ENCODE data around the gene TEKTIP1. TPM values are rescaled to one million over a fixed set of nuclear protein-coding genes. Genes with fewer than 3 reads are reported as not detected.
A peak's percentile ranks its signal among the peaks of the same experiment; 100 is the strongest.

TEKTIP1 gene
- total RNA-seq, 1 donor from 2014 or later = not detected

GRCh38 chr19:3554254-3555083, 15.5 kb downstream of the TEKTIP1 start:
- DNase-seq (ENCODE audit: low read depth) (no peak), FAIRE-seq (peak; percentile 13)

GRCh38 chr19:3555653-3556422, 16.9 kb downstream of the TEKTIP1 start:
- H3K27me3 ChIP-seq (ENCODE audit: control insufficient read depth, insufficient read depth, low read length) = no peaks in the 10 kb centered on the region
- TF ChIP-seq CTCF (IDR thresholded peaks at IDR 0.05; ENCODE audit: insufficient read depth, low read length, severe bottlenecking) = no peak
- no peak for DNase-seq (ENCODE audit: low read depth)
- H3K4me3 ChIP-seq (ENCODE audit: low read depth, low read length) = peak overlapping the region; percentile 91
- FAIRE-seq = no peak
- peaks cover 4% of the 10 kb centered on the region for H3K36me3 ChIP-seq (ENCODE audit: control insufficient read depth, insufficient read depth, low read length)

More at GRCh38 chr19:3554254-3555083, 15.5 kb downstream of the TEKTIP1 start:
- Histone ChIP-seq H3K4me3 (ENCODE audit: low read depth, low read length) (no peak overlapping the region), H3K36me3 (ENCODE audit: control insufficient read depth, insufficient read depth, low read length) (peaks cover 7% of the 10 kb centered on the region), H3K27me3 (ENCODE audit: control insufficient read depth, insufficient read depth, low read length) (no peaks in the 10 kb centered on the region)
- TF ChIP-seq CTCF (IDR thresholded peaks at IDR 0.05; ENCODE audit: insufficient read depth, low read length, severe bottlenecking) = no peak

DNA sequence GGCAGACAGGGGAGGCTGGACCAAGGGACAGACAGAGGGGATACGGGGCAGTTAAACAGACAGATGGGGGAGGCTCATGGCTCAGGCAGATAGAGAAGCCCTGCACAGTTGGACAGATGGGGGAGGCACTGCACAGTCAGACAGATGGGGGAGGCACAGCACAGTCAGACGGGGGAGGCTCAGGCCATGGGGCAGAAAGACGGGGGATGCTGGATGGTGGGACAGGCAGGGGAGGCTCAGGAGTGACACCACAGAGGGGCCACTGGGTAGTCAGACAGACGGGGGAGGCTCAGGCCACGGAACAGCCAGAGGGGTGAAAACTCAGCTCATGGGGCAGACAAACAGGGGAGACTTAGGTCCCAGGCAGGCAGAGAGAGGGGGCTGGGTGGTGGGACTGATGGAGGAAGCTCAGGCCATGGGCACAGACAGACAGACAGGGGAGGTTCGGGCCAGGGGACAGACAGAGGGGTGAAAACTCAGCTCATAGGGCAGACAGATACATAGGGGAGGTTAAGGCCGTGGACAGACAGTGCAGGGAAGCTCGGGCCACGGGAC, 17.5 kb downstream of the TEKTIP1 start:
- peak overlapping the region; percentile 91 for H3K4me3 ChIP-seq (ENCODE audit: low read depth, low read length)
- TF ChIP-seq CTCF (IDR thresholded peaks at IDR 0.05; ENCODE audit: insufficient read depth, low read length, severe bottlenecking) = no peak
- FAIRE-seq = no peak
- DNase-seq (ENCODE audit: low read depth) = no peak
- peaks cover 1% of the 10 kb centered on the region for H3K36me3 ChIP-seq (ENCODE audit: control insufficient read depth, insufficient read depth, low read length)
- H3K27me3 ChIP-seq (ENCODE audit: control insufficient read depth, insufficient read depth, low read length) = no peaks in the 10 kb centered on the region

GRCh38 chr19:3556978-3557460, 18.0 kb downstream of the TEKTIP1 start:
- peak; percentile 31 for TF ChIP-seq CTCF (IDR thresholded peaks at IDR 0.05; ENCODE audit: insufficient read depth, low read length, severe bottlenecking)
- FAIRE-seq = no peak

GRCh38 chr19:3557461-3558248, 18.7 kb downstream of the TEKTIP1 start, which contains the start of gene MFSD12:
TSS of gene MFSD12 (minus strand) at chr19:3557586. CDS start at chr19:3557403, 183 bp downstream.
- DNase-seq (ENCODE audit: low read depth) (peak; percentile 86), FAIRE-seq (no peak)
- Histone ChIP-seq H3K36me3 (ENCODE audit: control insufficient read depth, insufficient read depth, low read length) (peaks cover 1% of the 10 kb centered on the region), H3K4me3 (ENCODE audit: low read depth, low read length) (peak within 1 kb of the TSS; percentile 91), H3K27me3 (ENCODE audit: control insufficient read depth, insufficient read depth, low read length) (no peaks in the 10 kb centered on the region)
- TF ChIP-seq CTCF (IDR thresholded peaks at IDR 0.05; ENCODE audit: insufficient read depth, low read length, severe bottlenecking) = no peak

More at GRCh38 chr19:3556978-3557460, 18.0 kb downstream of the TEKTIP1 start:
- peak; percentile 44 for DNase-seq (ENCODE audit: low read depth)
- peak overlapping the region; percentile 91 for H3K4me3 ChIP-seq (ENCODE audit: low read depth, low read length)
- no peaks in the 10 kb centered on the region for H3K27me3 ChIP-seq (ENCODE audit: control insufficient read depth, insufficient read depth, low read length)
- peaks cover 1% of the 10 kb centered on the region for H3K36me3 ChIP-seq (ENCODE audit: control insufficient read depth, insufficient read depth, low read length)

Measured in bronchial epithelial cell (primary cell).